Caco-2 (cell line): ENCODE measurements around the gene XCR1. TPM values are rescaled to one million over a fixed set of nuclear protein-coding genes. Genes with fewer than 3 reads are reported as not detected.

Experiments used
- BruUV-seq: library from RNA; stranded (reverse); fragments of 400-500 nt; replicated peaks from 2 replicates; lab custom pipeline; 2021; lab: Mats Ljungman, UMichigan
- CTCF ChIA-PET: fragments of 300-600 bp; sonication (Branson Sonifier 250); formaldehyde crosslinking; loops from one replicate; lab custom pipeline; 2022; ENCODE audit warnings: antibody characterized with exemption; lab: Charles Lee
- POLR2A ChIA-PET: fragments of 300-600 bp; sonication (Branson Sonifier 250); formaldehyde crosslinking; loops from one replicate; lab custom pipeline; 2022; ENCODE audit warnings: antibody characterized with exemption; lab: Charles Lee
- DNase-seq, 2 experiments: peaks; one replicate each; pipeline versions ENCODE4 v3.0.0 to v3.0.0-alpha.2; 2020 to 2022
- H3K27me3 ChIP-seq: replicated peaks from 2 replicates; pipeline ENCODE4 v1.6.0; 2011; ENCODE audit warnings: low read length; ENCODE audit not compliant: control insufficient read depth, insufficient read depth
- H3K36me3 ChIP-seq: 2 replicates; pipeline ENCODE4 v1.5.1; 2011; ENCODE audit warnings: low read length; ENCODE audit not compliant: control insufficient read depth, insufficient read depth
- H3K4me1 ChIP-seq: fragments of 250-450 bp; sonication (Bioruptor Pico); 2 replicates; pipeline ENCODE4 v1.5.1; 2020; ENCODE audit warnings: mild to moderate bottlenecking
- H3K4me3 ChIP-seq: 2 replicates; pipeline ENCODE4 v1.5.1; 2011; ENCODE audit warnings: low read depth, mild to moderate bottlenecking, control low read depth, low read length
- H3K9me3 ChIP-seq: fragments of 250-450 bp; sonication (Bioruptor Pico); 2 replicates; pipeline ENCODE4 v1.5.1; 2020; ENCODE audit warnings: mild to moderate bottlenecking, moderate library complexity
- H3K27ac Mint-ChIP-seq: one replicate; pipeline ENCODE4 v1.8.0; 2022; ENCODE audit warnings: mixed read lengths; ENCODE audit not compliant: unreplicated experiment
- H3K27me3 Mint-ChIP-seq: one replicate; pipeline ENCODE4 v1.8.0; 2022; ENCODE audit warnings: mixed read lengths; ENCODE audit not compliant: insufficient read depth, unreplicated experiment
- H3K36me3 Mint-ChIP-seq: one replicate; pipeline ENCODE4 v1.8.0; 2022; ENCODE audit warnings: mild to moderate bottlenecking, mixed read lengths; ENCODE audit not compliant: insufficient read depth, unreplicated experiment
- H3K4me1 Mint-ChIP-seq: one replicate; pipeline ENCODE4 v1.8.0; 2022; ENCODE audit warnings: low read depth, mixed read lengths; ENCODE audit not compliant: unreplicated experiment
- H3K4me3 Mint-ChIP-seq: one replicate; pipeline ENCODE4 v1.8.0; 2022; ENCODE audit warnings: mild to moderate bottlenecking, moderate library complexity, mixed read lengths; ENCODE audit not compliant: unreplicated experiment
- H3K9me3 Mint-ChIP-seq: one replicate; pipeline ENCODE4 v1.8.0; 2022; ENCODE audit warnings: mixed read lengths; ENCODE audit not compliant: unreplicated experiment
- CTCF ChIP-seq, 2 experiments: fragments of 200-600 bp in 1 of 2; IDR thresholded peaks; 1 replicate in 1 of 2; 2 replicates in 1 of 2; pipeline versions ENCODE4 v1.5.1 to v1.8.0; 2011 to 2022; ENCODE audit warnings: antibody characterized with exemption in 1 of 2, control low read depth in 1 of 2, inconsistent platforms in 1 of 2, low read depth in 1 of 2, low read length in 1 of 2, mild to moderate bottlenecking in 1 of 2, moderate library complexity in 1 of 2; ENCODE audit not compliant: insufficient read depth in 1 of 2, severe bottlenecking in 1 of 2, unreplicated experiment in 1 of 2
- intact Hi-C: fragments of 100-400 bp; cut with micrococcal nuclease; formaldehyde crosslinking; loops from one replicate; pipeline ENCODE4 v1.10.0; 2022; ENCODE audit not compliant: unreplicated experiment
- total RNA-seq: library from RNA; stranded (reverse); gene quantifications from 2 replicates; pipeline ENCODE4 v1.2.3, GENCODE V29; 2022

Gene XCR1
- total RNA-seq, 1 experiment from 2014 or later, result not detected

- Histone ChIP-seq H3K4me1 (no peaks in the 10 kb centered on the region), H3K9me3 (no peaks in the 10 kb centered on the region), H3K4me3 (no peak overlapping the region), H3K27me3 (no peaks in the 10 kb centered on the region), H3K36me3 (no peaks in the 10 kb centered on the region)
- Mint-ChIP-seq H3K9me3 (no peaks in the 10 kb centered on the region), H3K4me1 (no peaks in the 10 kb centered on the region), H3K27ac (no peak overlapping the region), H3K4me3 (no peak overlapping the region), H3K27me3 (no peaks in the 10 kb centered on the region), H3K36me3 (no peaks in the 10 kb centered on the region)
- BruUV-seq, result no TSS peak
- no peak for DNase-seq
- intact Hi-C loops, result no loop called here
- ChIA-PET CTCF (no interaction called here), POLR2A (interaction anchor here (0.6 kb wide), 1 partner anchor 949 kb away, joined by 3 read pairs; no protein-coding TSS in a partner anchor)
- no peak for TF ChIP-seq CTCF (IDR thresholded peaks at IDR 0.05; ENCODE audit: insufficient read depth in 1 of 2, low read depth in 1 of 2, low read length in 1 of 2, severe bottlenecking in 1 of 2, unreplicated experiment in 1 of 2)
Measured at GRCh38 chr3:46017720-46018119, 9.6 kb downstream of the XCR1 start.

GRCh38 chr3:46013316-46014094, 13.8 kb downstream of the XCR1 start:
- Histone ChIP-seq H3K9me3 (no peaks in the 10 kb centered on the region), H3K4me3 (no peak overlapping the region), H3K4me1 (no peaks in the 10 kb centered on the region; the same call in 1 of the 2 replicates), H3K36me3 (no peaks in the 10 kb centered on the region), H3K27me3 (no peaks in the 10 kb centered on the region)
- no peaks in the 10 kb centered on the region for H3K27me3 Mint-ChIP-seq
- H3K36me3 Mint-ChIP-seq, result no peaks in the 10 kb centered on the region
- ChIA-PET CTCF (no interaction called here), POLR2A (no interaction called here)
- H3K4me3 Mint-ChIP-seq, result no peak overlapping the region
- BruUV-seq, result no TSS peak
- no peak for DNase-seq
- intact Hi-C loops, result no loop called here
- H3K4me1 Mint-ChIP-seq, result peaks cover 5% of the 10 kb centered on the region
- TF ChIP-seq CTCF (IDR thresholded peaks at IDR 0.05; ENCODE audit: insufficient read depth in 1 of 2, low read depth in 1 of 2, low read length in 1 of 2, severe bottlenecking in 1 of 2, unreplicated experiment in 1 of 2), result no peak
- H3K9me3 Mint-ChIP-seq, result no peaks in the 10 kb centered on the region
- H3K27ac Mint-ChIP-seq, result no peak overlapping the region

GRCh38 chr3:46012246-46012645, 15.0 kb downstream of the XCR1 start:
- H3K36me3 ChIP-seq, result no peaks in the 10 kb centered on the region
- H3K9me3 Mint-ChIP-seq, result no peaks in the 10 kb centered on the region
- POLR2A ChIA-PET, result no interaction called here
- no peaks in the 10 kb centered on the region; the same call in 1 of the 2 replicates for H3K4me1 ChIP-seq
- no peaks in the 10 kb centered on the region for H3K36me3 Mint-ChIP-seq
- H3K4me1 Mint-ChIP-seq, result peaks cover 5% of the 10 kb centered on the region
- H3K4me3 Mint-ChIP-seq, result no peak overlapping the region
- no peak for TF ChIP-seq CTCF (IDR thresholded peaks at IDR 0.05; ENCODE audit: insufficient read depth in 1 of 2, low read depth in 1 of 2, low read length in 1 of 2, severe bottlenecking in 1 of 2, unreplicated experiment in 1 of 2)
- CTCF ChIA-PET, result no interaction called here
- BruUV-seq, result no TSS peak
- intact Hi-C loops, result no loop called here
- no peaks in the 10 kb centered on the region for H3K27me3 ChIP-seq
- no peak overlapping the region for H3K27ac Mint-ChIP-seq
- H3K4me3 ChIP-seq, result no peak overlapping the region
- H3K27me3 Mint-ChIP-seq, result no peaks in the 10 kb centered on the region
- no peak for DNase-seq
- no peaks in the 10 kb centered on the region for H3K9me3 ChIP-seq
